Measurements from ENCODE around the gene GRPEL1.

GRPEL1 gene

GRCh38 chr4:7096236-7096635 is 28.4 kb upstream of the GRPEL1 start:
- CTCF ChIA-PET, result no interaction called here
- Histone ChIP-seq H3K4me1 (ENCODE audit: control insufficient read depth, insufficient read depth, low read length) (no peaks in the 10 kb centered on the region), H3K27ac (ENCODE audit: extremely low read depth, low read depth, low read length) (no peak overlapping the region), H3K9me3 (ENCODE audit: control insufficient read depth, insufficient read depth, low read depth, low read length) (no peaks in the 10 kb centered on the region), H3K4me3 (ENCODE audit: low read depth, low read length) (no peak overlapping the region), H3K36me3 (ENCODE audit: control insufficient read depth in 2 of 2, insufficient read depth in 1 of 2, low read length in 2 of 2) (no peaks in the 10 kb centered on the region)
- POLR2A ChIA-PET, result no interaction called here
- no peak for TF ChIP-seq ZNF394 (tag by site-specific recombination; IDR thresholded peaks at IDR 0.05; ENCODE audit: borderline replicate concordance)
- TF ChIP-seq ZNF302 (tag by site-specific recombination; IDR thresholded peaks at IDR 0.05; ENCODE audit: low read depth), result no peak
- TF ChIP-seq ZFHX2 (tag by site-specific recombination; conservative IDR thresholded peaks at IDR 0.05), result no peak
- no peak for TF ChIP-seq ZBTB8A (tag by site-specific recombination; IDR thresholded peaks at IDR 0.05)
- no peak for TF ChIP-seq ZNF132 (tag by site-specific recombination; IDR thresholded peaks at IDR 0.05; ENCODE audit: borderline replicate concordance)
- TF ChIP-seq ZNF133 (tag by site-specific recombination; IDR thresholded peaks at IDR 0.05), result no peak
- no peak for TF ChIP-seq ZNF670 (tag by site-specific recombination; IDR thresholded peaks at IDR 0.05; ENCODE audit: low read depth)
- no peak for TF ChIP-seq ZNF785 (tag by site-specific recombination; IDR thresholded peaks at IDR 0.05)
- no peak for TF ChIP-seq ZNF248 (tag by site-specific recombination; IDR thresholded peaks at IDR 0.05)
- TF ChIP-seq ZNF175 (tag by site-specific recombination; IDR thresholded peaks at IDR 0.05), result no peak
- no peak for TF ChIP-seq PRDM2 (tag by site-specific recombination; IDR thresholded peaks at IDR 0.05; ENCODE audit: borderline replicate concordance)
- no peak for TF ChIP-seq ZNF548 (tag by site-specific recombination; IDR thresholded peaks at IDR 0.05)
- TF ChIP-seq ZNF140 (tag by site-specific recombination; IDR thresholded peaks at IDR 0.05), result no peak
- no peak for TF ChIP-seq ZNF521 (tag by site-specific recombination; IDR thresholded peaks at IDR 0.05)
- TF ChIP-seq ZNF501 (tag by site-specific recombination; IDR thresholded peaks at IDR 0.05), result no peak
- no peak for TF ChIP-seq ZNF138 (tag by site-specific recombination; IDR thresholded peaks at IDR 0.05; ENCODE audit: borderline replicate concordance)
- TF ChIP-seq, protein P1, sequence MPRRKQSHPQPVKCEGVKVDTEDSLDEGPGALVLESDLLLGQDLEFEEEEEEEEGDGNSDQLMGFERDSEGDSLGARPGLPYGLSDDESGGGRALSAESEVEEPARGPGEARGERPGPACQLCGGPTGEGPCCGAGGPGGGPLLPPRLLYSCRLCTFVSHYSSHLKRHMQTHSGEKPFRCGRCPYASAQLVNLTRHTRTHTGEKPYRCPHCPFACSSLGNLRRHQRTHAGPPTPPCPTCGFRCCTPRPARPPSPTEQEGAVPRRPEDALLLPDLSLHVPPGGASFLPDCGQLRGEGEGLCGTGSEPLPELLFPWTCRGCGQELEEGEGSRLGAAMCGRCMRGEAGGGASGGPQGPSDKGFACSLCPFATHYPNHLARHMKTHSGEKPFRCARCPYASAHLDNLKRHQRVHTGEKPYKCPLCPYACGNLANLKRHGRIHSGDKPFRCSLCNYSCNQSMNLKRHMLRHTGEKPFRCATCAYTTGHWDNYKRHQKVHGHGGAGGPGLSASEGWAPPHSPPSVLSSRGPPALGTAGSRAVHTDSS (tag by site-specific recombination; IDR thresholded peaks at IDR 0.05), result no peak
- TF ChIP-seq ZSCAN23 (tag by site-specific recombination; IDR thresholded peaks at IDR 0.05), result no peak

DNA sequence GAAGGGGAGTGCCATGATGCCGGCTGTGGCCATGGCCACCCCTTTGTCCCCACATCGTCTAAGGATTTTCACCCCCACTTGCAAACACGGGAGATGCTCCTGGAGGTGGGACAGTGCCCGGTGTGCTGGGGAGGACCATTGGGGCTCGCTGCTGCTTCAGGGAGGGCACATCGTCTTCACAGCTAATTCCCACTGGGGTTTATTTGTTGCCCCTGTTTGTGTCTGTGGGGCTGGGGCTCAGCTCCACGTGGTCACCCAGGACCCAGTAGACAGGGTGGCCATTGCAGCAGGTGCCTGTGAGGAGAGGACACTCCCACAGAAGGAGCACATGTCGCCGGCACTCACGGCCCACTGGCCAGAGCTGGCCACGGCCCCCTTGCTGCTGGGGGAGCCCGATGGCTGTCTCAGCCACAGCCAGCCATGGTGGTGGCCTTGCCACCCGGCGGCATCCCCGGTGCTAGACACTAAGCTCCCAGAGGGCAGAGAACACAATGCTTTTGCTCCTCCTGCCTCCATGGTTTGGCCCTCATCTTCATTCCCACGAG is 27.8 kb upstream of the GRPEL1 start:
- no peaks in the 10 kb centered on the region for H3K36me3 ChIP-seq (ENCODE audit: control insufficient read depth in 2 of 2, insufficient read depth in 1 of 2, low read length in 2 of 2)
- no peak overlapping the region for H3K4me3 ChIP-seq (ENCODE audit: low read depth, low read length)
- TF ChIP-seq TRIM28 (IDR thresholded peaks at IDR 0.05; ENCODE audit: borderline replicate concordance, low read length), result no peak
- no peak for TF ChIP-seq ZNF670 (tag by site-specific recombination; IDR thresholded peaks at IDR 0.05; ENCODE audit: low read depth)
- TF ChIP-seq ZNF837 (tag by site-specific recombination; IDR thresholded peaks at IDR 0.05), result no peak
- no peak for TF ChIP-seq ZNF221 (tag by site-specific recombination; IDR thresholded peaks at IDR 0.05; ENCODE audit: borderline replicate concordance)
- TF ChIP-seq YY1 (tag by site-specific recombination; IDR thresholded peaks at IDR 0.05), result no peak
- no peak for TF ChIP-seq ZNF350 (tag by site-specific recombination; IDR thresholded peaks at IDR 0.05)
- no peak for TF ChIP-seq ZNF426 (tag by site-specific recombination; IDR thresholded peaks at IDR 0.05)
- no peak for TF ChIP-seq ZNF211 (tag by site-specific recombination; IDR thresholded peaks at IDR 0.05; ENCODE audit: low read depth)
- CTCF ChIA-PET, result no interaction called here
- no peaks in the 10 kb centered on the region for H3K9me3 ChIP-seq (ENCODE audit: control insufficient read depth, insufficient read depth, low read depth, low read length)
- no peaks in the 10 kb centered on the region for H3K4me1 ChIP-seq (ENCODE audit: control insufficient read depth, insufficient read depth, low read length)
- POLR2A ChIA-PET, result no interaction called here
- no peak overlapping the region for H3K27ac ChIP-seq (ENCODE audit: extremely low read depth, low read depth, low read length)

Measured in HEK293 (cell line).